Right atrium auricular region (tissue), 2 donors: ENCODE data around the gene PRXL2C. TPM values are rescaled to one million over a fixed set of nuclear protein-coding genes. Genes with fewer than 3 reads are reported as not detected.

Experiments
- DNase-seq: peaks from one replicate; pipeline ENCODE4 v3.0.0-alpha.2; 2019; ENCODE audit warnings: low spot score
- H3K27ac ChIP-seq, 2 donors: fragments of 200-600 bp; sonication (generic); 1 replicate in 1 of 2; 2 replicates in 1 of 2; pipeline ENCODE4 v1.5.1; 2016 to 2019
- H3K27me3 ChIP-seq, 2 donors: fragments of 200-600 bp; sonication (generic); one replicate each; pipeline versions ENCODE4 v1.5.1 to v1.6.0; 2017 to 2019
- H3K36me3 ChIP-seq: fragments of 200-600 bp; sonication (generic); one replicate; pipeline ENCODE4 v1.5.1; 2016
- H3K4me1 ChIP-seq, 2 donors: fragments of 200-600 bp; sonication (generic); one replicate each; pipeline versions ENCODE4 v1.5.1 to v1.6.0; 2017 to 2019
- H3K4me3 ChIP-seq, 2 donors: fragments of 200-600 bp; sonication (generic); 1 replicate in 1 of 2; 2 replicates in 1 of 2; pipeline ENCODE4 v1.5.1; 2017 to 2019; ENCODE audit warnings: mild to moderate bottlenecking in 1 of 2, moderate library complexity in 1 of 2
- H3K9me3 ChIP-seq, 2 donors: fragments of 200-600 bp; sonication (generic); one replicate each; pipeline ENCODE4 v1.5.1; 2019
- total RNA-seq, 2 donors: library from RNA; depleted of rRNA; stranded (reverse); fragments of >200 nt; gene quantifications; one replicate each; pipeline ENCODE4 v1.1.0, GENCODE V29; 2016
- TF ChIP-seq, protein P1 (sequence below), 2 donors: fragments of 200-600 bp; sonication (generic); IDR thresholded peaks; one replicate each; pipeline ENCODE4 v1.5.1; 2019; ENCODE audit warnings: antibody characterized with exemption in 2 of 2

Gene PRXL2C
- total RNA-seq, 2 donors from 2014 or later, result 14.2 to 22.4 TPM

DNA sequence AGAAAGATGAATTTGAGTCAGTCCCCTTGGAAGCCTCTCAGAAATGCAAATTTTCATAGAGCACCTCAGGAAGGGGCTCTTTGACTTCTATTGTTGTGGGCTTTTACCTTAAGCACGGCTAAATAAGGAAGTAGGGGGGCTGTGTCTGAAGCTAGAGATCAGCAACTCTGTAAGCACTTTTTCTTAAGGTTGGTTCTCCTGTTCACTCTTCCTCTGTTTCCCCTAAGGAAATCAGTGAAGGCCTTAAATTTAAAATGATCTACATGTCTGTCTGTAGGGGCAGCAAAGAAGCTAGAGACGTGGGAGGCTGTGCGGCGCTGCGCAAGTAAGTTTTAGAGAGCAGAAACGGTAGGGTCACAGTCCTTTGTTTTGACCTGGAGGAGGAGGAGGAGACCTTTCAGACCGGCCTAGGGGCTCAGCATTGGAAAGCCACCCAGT, 34.3 kb downstream of the PRXL2C start:
- TF ChIP-seq, protein P1, sequence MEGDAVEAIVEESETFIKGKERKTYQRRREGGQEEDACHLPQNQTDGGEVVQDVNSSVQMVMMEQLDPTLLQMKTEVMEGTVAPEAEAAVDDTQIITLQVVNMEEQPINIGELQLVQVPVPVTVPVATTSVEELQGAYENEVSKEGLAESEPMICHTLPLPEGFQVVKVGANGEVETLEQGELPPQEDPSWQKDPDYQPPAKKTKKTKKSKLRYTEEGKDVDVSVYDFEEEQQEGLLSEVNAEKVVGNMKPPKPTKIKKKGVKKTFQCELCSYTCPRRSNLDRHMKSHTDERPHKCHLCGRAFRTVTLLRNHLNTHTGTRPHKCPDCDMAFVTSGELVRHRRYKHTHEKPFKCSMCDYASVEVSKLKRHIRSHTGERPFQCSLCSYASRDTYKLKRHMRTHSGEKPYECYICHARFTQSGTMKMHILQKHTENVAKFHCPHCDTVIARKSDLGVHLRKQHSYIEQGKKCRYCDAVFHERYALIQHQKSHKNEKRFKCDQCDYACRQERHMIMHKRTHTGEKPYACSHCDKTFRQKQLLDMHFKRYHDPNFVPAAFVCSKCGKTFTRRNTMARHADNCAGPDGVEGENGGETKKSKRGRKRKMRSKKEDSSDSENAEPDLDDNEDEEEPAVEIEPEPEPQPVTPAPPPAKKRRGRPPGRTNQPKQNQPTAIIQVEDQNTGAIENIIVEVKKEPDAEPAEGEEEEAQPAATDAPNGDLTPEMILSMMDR (IDR thresholded peaks at IDR 0.05), result no peak
- Histone ChIP-seq H3K4me1 (peaks cover 0 to 7% of the 10 kb centered on the region in 2 donors), H3K4me3 (no peak overlapping the region), H3K27ac (no peak overlapping the region), H3K36me3 (no peaks in the 10 kb centered on the region), H3K9me3 (no peaks in the 10 kb centered on the region), H3K27me3 (no peaks in the 10 kb centered on the region)
- DNase-seq, result no peak

- Histone ChIP-seq H3K36me3 (no peaks in the 10 kb centered on the region), H3K4me1 (peaks cover 0 to 7% of the 10 kb centered on the region in 2 donors), H3K9me3 (no peaks in the 10 kb centered on the region), H3K27me3 (no peaks in the 10 kb centered on the region), H3K27ac (peak overlapping the region; percentile 61 to 72), H3K4me3 (peak overlapping the region; percentile 52 to 55)
- TF ChIP-seq, protein P1 (IDR thresholded peaks at IDR 0.05), result no peak
- DNase-seq, result no peak
These were observed 35.0 kb downstream of the PRXL2C start for GRCh38 chr9:96620181-96620514.

DNA sequence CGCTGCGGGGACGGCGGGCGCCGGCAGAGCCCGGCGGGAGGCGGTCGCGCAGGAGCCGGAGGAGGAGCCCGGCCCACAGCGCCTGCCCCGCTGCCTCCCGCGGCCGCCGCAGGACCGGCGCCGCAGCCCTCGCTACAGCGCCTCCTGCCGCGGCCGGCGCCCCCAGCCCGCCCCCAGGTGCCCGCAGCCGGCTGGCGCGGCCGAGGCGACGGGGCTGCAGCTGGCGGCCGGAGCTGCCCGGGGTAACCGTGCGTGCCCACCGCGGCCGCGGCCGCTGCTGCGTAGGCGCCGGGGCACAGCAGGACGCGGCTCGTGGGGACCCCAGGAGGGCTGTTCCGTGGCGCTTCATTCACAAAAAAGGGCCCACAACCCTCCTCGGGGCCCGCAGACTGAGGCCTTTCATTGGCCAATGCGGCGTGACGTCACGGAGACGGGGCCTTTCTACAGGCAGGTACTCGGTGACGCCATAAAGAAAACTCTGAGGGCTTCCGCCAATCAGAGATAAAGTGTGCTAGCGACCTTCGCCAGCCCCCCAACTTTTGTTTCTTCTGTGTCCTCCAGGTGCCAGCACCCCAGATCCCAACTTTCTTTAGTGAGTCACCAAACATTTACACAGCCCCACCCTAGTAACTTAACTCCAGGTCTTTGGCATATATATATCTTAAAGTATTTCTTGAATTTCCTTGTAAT, 35.5 kb downstream of the PRXL2C start, which contains the start of gene CDC14B:
Gene CDC14B (minus strand): TSS at position 353 of the 690 bp plus-strand sequence. CDS start 465 bp downstream, outside the sequence.
- peak within 1 kb of the TSS; percentile 83 to 89 for H3K27ac ChIP-seq
- H3K4me3 ChIP-seq, result peak within 1 kb of the TSS; percentile 52 to 73
- DNase-seq, result peak; percentile 90
- H3K9me3 ChIP-seq, result no peaks in the 10 kb centered on the region
- no peaks in the 10 kb centered on the region for H3K27me3 ChIP-seq
- no peaks in the 10 kb centered on the region for H3K36me3 ChIP-seq
- TF ChIP-seq, protein P1 (IDR thresholded peaks at IDR 0.05), result no peak
- H3K4me1 ChIP-seq, result peaks cover 0 to 7% of the 10 kb centered on the region in 2 donors

GRCh38 chr9:96619124-96619465, 36.0 kb downstream of the PRXL2C start:
- TF ChIP-seq, protein P1 (IDR thresholded peaks at IDR 0.05), result no peak
- H3K27ac ChIP-seq, result peak overlapping the region; percentile 83 to 89
- DNase-seq, result no peak
- H3K36me3 ChIP-seq, result no peaks in the 10 kb centered on the region
- peaks cover 0 to 7% of the 10 kb centered on the region in 2 donors for H3K4me1 ChIP-seq
- no peaks in the 10 kb centered on the region for H3K27me3 ChIP-seq
- peak overlapping the region; percentile 49 to 73 for H3K4me3 ChIP-seq
- H3K9me3 ChIP-seq, result no peaks in the 10 kb centered on the region

DNA sequence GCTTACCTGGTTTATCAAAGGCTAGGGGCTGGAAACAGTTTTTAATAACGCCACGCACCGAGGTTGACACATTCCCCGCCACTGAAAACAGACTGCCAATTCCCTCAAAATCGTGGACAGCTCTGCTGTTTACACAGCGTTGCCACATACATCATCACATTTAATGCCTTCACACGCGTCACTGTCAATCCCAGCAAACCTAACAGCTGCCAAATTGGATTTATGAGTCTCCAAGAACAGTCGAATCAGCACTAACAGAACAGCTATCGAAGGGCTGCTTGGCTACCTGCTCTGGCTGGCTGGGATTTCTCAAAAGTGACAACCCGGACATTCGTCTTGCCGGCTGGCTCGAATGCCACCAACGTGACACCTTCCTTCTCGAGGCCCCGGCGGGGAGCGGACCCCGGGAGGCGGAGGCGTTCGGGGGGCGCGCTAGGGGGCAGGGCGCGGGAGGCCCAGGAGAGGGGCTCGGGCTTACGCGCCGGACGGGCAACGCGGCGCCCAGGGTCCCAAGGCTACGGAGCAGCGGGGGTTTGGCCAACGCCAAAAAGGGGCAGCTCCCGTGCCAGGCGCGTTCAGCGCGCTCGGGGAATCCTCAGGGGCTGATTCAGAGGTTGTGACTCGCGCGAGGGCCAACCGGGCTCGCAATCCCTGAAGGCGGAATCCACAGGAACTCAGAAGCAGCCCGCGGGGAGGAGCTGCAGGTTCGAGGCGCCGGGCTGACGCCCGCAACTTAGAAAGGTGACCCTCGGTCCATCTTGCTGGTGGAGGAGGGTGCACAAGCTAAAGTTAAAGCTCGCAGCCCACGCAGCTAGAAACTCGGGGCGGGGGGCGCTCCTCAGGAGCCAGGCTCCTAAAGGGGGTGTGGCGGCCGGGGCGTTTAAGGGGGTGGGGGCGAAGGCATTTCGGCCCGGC, 36.7 kb downstream of the PRXL2C start:
- Histone ChIP-seq H3K4me1 (peaks cover 0 to 7% of the 10 kb centered on the region in 2 donors), H3K36me3 (no peaks in the 10 kb centered on the region), H3K27ac (peak overlapping the region; percentile 83 to 89), H3K9me3 (no peaks in the 10 kb centered on the region), H3K4me3 (peak overlapping the region; percentile 49 to 73), H3K27me3 (no peaks in the 10 kb centered on the region)
- TF ChIP-seq, protein P1 (IDR thresholded peaks at IDR 0.05), result no peak
- DNase-seq, result peak; percentile 62
